Activated CD8-positive, alpha-beta memory T cell treated with anti-CD3 and anti-CD28 coated beads, Interleukin-2, amount 50 U/mL, for 1 hour (primary cell): ENCODE results near the gene GART.
"Not testable (repeated sequence)": the region's sequence is repeated elsewhere in the genome, so short reads cannot be mapped to it uniquely, and the experiment has no call there.

ENCODE experiments used
- DNase-seq: peaks from one replicate; pipeline ENCODE4 v3.0.0-alpha.2; 2020; ENCODE audit errors: extremely low read depth

Gene GART

DNA sequence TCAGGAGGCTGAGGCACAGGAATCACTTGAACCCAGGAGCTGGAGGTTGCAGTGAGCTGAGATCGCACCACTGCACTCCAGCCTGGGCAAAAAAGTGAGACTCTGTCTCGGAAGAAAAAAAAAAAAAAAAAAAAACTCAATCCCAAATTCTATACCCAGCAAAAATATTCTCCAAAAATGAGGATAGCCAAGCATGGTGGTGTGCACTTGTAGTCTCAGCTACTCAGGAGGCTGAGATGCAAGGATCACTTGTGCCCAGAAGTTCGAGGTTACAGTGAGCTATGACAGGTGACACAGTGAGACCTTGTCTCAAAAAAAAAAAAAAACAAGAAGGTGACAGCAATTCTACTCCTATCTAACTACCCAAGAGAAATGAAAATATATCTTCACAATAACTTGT, 68.6 kb downstream of the GART start:
- no peak for DNase-seq

DNA sequence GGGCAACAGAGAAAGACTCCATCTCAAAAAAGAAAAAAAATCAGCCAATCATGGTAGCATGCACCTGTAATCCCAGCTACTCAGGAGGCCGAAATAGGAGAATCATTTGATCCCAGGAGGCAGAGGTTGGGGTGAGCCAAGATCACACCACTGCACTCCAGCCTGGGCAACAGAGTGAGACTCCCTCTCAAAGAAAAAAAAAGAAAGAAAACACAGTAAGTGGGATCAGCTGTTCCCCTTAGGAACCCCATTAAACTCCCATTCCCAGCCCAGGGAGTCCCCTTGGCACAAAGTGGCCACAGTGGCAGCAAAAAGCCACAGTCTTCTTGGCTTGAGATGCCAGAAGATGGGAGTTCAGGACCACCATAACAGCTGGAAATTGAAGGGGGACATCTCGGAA, 71.2 kb downstream of the GART start:
- DNase-seq: no peak

DNA sequence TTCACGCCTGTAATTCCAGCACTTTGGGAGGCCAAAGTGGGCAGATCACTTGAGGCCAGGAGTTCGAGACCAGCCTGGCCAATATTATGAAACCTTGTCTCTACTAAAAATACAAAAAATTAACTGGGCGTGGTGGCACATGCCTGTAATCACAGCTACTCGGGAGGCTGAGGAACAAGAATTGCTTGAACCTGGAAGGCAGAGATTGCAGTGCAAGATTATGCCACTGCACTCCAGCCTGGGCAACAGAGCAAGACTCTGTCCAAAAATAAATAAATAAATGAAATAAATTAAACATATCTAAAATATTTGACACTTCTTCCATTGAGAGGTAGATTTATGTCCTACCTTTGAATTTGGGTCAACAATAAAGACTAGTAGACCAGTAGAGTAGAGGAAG, 72.7 kb downstream of the GART start:
- not testable (repeated sequence) for DNase-seq

DNA sequence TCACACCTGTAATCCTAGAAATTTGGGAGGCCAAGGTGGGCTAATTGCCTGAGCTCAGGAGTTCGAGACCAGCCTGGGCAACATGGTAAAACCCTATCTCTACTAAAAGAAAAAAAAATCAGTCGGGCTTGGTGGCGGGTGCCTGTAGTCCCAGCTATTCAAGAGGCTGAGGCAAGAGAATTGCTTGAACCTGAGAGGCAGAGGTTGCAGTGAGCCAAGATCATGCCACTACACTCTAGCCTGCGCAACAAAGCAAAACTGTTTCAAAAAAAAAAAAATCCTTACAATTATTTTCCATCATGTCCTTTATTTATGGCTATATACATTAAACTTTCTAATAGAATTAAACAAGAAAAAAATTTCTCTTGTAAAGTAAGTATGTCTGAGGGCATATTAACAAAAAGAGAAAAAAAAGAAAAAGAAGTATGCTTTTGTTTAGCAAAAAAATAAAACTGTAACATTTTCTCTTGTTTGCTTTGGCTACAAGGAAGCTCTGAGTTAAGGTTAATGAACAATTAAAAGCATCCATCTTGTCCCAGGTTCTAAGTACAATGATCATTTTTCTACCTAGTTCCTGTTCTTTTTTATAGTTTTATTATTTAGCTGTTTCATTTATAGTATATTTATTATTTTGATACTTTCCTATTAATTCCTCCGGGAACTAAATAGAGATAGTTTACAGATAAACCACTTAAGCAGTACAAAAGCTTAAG, 80.2 kb downstream of the GART start:
- no peak for DNase-seq

DNA sequence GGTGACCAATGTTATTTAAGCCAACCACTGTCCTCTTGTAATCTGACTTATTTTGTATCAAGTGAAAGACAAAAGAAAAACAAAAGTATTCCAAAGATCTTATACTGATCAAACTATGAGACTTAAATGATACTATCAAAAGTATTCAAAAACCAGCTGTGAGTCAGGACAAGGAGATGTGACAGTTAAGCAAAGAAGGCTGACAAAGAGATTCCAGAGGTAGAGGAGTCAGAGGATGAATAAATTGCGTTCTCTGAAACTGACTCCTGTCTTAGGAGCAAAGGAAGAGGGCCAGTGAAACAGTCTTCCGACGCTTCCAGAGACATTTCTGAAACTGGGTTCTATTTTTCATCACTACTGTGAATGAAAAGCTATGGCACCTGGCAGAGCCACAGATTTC, 83.1 kb downstream of the GART start:
- DNase-seq: no peak

DNA sequence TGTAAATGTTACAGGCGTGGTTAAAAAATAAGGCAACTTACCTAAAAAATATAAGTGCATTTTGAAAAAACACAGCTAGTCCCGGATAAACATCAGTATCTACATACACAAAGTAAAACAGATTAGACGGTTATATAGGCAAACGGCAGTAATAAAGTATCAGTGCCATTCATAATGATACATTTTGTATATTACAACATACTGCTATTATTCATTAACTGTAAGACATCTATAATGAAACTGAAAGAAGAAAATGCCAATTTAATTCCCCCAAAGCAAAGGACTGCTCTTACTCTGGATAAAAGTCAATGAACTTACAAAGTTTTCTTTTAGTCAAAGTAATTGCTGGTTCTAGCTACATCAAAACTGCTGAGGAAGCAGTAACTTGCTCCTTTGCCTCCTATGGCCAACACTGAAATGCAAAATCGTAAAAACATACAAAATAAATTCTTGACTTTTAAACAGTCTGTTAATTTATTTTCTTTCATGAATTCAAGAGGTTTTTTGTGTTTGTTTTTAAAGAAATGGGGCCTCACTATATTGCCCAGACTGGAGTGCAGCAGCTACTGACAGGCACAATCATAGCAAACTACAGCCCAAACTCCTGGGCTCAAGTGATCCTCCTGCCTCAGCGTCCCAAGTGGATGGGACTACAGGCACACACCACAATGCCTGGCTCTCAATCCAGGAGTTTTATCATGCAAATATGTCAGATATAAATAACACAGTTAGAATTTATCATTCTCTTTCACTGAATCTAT, 86.1 kb downstream of the GART start:
- no peak for DNase-seq
